Activated CD4-positive, alpha-beta T cell treated with anti-CD3 and anti-CD28 coated beads for 48 hours (primary cell): Measurements from ENCODE around the gene SPON2.
A peak's percentile ranks its signal among the peaks of the same experiment; 100 is the strongest.
"Not testable (repeated sequence)": the region's sequence is repeated elsewhere in the genome, so short reads cannot be mapped to it uniquely, and the experiment has no call there.

Source experiments
- DNase-seq: peaks from one replicate; pipeline ENCODE4 v3.0.0-alpha.2; 2020

SPON2 gene

GRCh38 chr4:1139860-1140259 lies 32.5 kb downstream of the SPON2 start:
- no peak for DNase-seq

- DNase-seq, result no peak
These were observed 34.5 kb downstream of the SPON2 start for GRCh38 chr4:1137850-1138249.

GRCh38 chr4:1137063-1137776 lies 35.2 kb downstream of the SPON2 start:
- DNase-seq, result no peak

- DNase-seq, result no peak
These were observed 36.3 kb downstream of the SPON2 start for GRCh38 chr4:1136048-1136447.

- DNase-seq, result no peak
These were observed 39.4 kb downstream of the SPON2 start for GRCh38 chr4:1133033-1133432.

- peak; percentile 82 for DNase-seq
These were observed 41.8 kb downstream of the SPON2 start for GRCh38 chr4:1130316-1131186.

GRCh38 chr4:1126506-1126905 lies 45.9 kb downstream of the SPON2 start:
- DNase-seq, result no peak

GRCh38 chr4:1125466-1125865 lies 46.9 kb downstream of the SPON2 start:
- DNase-seq, result not testable (repeated sequence)

GRCh38 chr4:1124818-1125217 lies 47.6 kb downstream of the SPON2 start:
- no peak for DNase-seq

- no peak for DNase-seq
These were observed 49.9 kb downstream of the SPON2 start for GRCh38 chr4:1122505-1122904.
